Lower leg skin (tissue), 4 donors: Measurements from ENCODE around the gene VASN. TPM values are rescaled to one million over a fixed set of nuclear protein-coding genes. Genes with fewer than 3 reads are reported as not detected.

ENCODE experiments used
- DNase-seq, 2 donors: peaks; one replicate each; pipeline ENCODE4 v3.0.0-alpha.2; 2019; ENCODE audit warnings: low spot score in 2 of 2
- H3K4me3 ChIP-seq: fragments of 200-600 bp; sonication (generic); 2 replicates; pipeline ENCODE4 v1.5.1; 2017; ENCODE audit warnings: mild to moderate bottlenecking, low read depth; ENCODE audit not compliant: poor library complexity, severe bottlenecking
- CTCF ChIP-seq, 3 donors: fragments of 450-650 bp; IDR thresholded peaks; one replicate each; pipeline ENCODE4 v1.5.1; 2016; ENCODE audit warnings: antibody characterized with exemption in 3 of 3, mild to moderate bottlenecking in 3 of 3, moderate library complexity in 2 of 3
- POLR2A ChIP-seq, 2 donors: fragments of 450-650 bp; IDR thresholded peaks; one replicate each; pipeline ENCODE4 v1.6.1; 2016 to 2017; ENCODE audit warnings: antibody characterized with exemption in 2 of 2, mild to moderate bottlenecking in 1 of 2, moderate library complexity in 1 of 2
- WGBS, 2 donors: methylation state at CpG; one replicate each; pipeline ENCODE4 v1.1.5; 2018; 5-methylcytosine and 5-hydroxymethylcytosine counted together
- intact Hi-C: fragments of 100-400 bp; cut with DNase I; formaldehyde crosslinking; loops from one replicate; pipeline ENCODE4 v1.15.0; 2023; ENCODE audit warnings: low total_unique reads
- total RNA-seq, 4 donors: library from RNA; depleted of rRNA; stranded (reverse); fragments of >200 nt; gene quantifications; one replicate each; pipeline ENCODE4 v1.1.0, GENCODE V29; 2016

VASN gene
- total RNA-seq, 4 donors from 2014 or later, result 35.6 to 52.8 (median 46.7) TPM

GRCh38 chr16:4411684-4412083, 40.0 kb downstream of the VASN start:
- DNase-seq, result no peak
- TF ChIP-seq CTCF (IDR thresholded peaks at IDR 0.05), result no peak
- TF ChIP-seq POLR2A (IDR thresholded peaks at IDR 0.05), result no peak
- no peak overlapping the region for H3K4me3 ChIP-seq
- WGBS, 2 donors, result 60 to 78% methylated on average over 15 to 16 of the region's 16 CpGs
- intact Hi-C loops, result no loop called here

GRCh38 chr16:4412159-4412558, 40.5 kb downstream of the VASN start:
- no peak for DNase-seq
- 76 to 90% methylated on average over 4 to 8 of the region's 8 CpGs for WGBS, 2 donors
- no peak for TF ChIP-seq CTCF (IDR thresholded peaks at IDR 0.05)
- TF ChIP-seq POLR2A (IDR thresholded peaks at IDR 0.05), result no peak
- no peak overlapping the region for H3K4me3 ChIP-seq
- intact Hi-C loops, result no loop called here

GRCh38 chr16:4412854-4413253, 41.2 kb downstream of the VASN start:
- no peak for DNase-seq
- intact Hi-C loops, result no loop called here
- TF ChIP-seq POLR2A (IDR thresholded peaks at IDR 0.05) (no peak), CTCF (IDR thresholded peaks at IDR 0.05) (no peak)
- 90 to 96% methylated on average over 4 of the region's 4 CpGs for WGBS, 2 donors
- H3K4me3 ChIP-seq, result no peak overlapping the region

DNA sequence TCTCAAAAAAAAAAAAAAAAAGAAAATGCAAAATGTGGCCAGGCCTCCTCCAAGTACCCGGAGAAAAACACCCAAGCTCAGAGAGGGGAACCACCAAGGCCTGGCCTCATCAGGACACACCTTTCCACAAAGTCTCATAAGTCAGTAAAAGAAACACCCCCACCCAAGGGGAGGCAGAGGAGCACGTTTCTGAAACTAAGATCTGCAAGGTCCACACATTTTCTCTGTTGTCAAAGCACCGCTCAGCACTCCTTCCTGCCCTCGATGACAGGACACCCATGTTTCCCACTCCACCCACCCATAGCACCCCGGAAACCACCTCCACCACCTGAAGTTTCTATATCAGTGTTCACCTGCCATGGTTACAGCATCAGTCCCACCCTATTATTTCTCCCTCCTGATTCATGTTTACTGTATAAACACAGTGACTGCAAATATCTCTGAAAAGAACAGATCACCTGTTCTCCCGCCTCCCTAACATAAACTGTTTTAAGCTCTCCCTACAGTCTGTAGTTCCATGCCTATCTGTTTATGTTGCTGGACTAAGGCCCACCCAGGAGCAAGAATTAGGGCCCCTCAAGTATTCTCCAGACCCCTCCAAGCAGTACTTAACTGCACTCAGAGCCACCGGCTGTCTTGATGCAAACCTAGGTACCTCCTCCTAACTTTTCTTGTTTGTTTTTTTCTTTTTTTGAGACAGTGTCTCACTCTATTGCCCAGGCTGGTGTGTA, 42.7 kb downstream of the VASN start:
- intact Hi-C loops, result no loop called here
- no peak overlapping the region for H3K4me3 ChIP-seq
- no peak for DNase-seq
- WGBS, 2 donors, result 85% methylated on average over 7 of the region's 7 CpGs
- TF ChIP-seq CTCF (IDR thresholded peaks at IDR 0.05) (no peak), POLR2A (IDR thresholded peaks at IDR 0.05) (no peak)

DNA sequence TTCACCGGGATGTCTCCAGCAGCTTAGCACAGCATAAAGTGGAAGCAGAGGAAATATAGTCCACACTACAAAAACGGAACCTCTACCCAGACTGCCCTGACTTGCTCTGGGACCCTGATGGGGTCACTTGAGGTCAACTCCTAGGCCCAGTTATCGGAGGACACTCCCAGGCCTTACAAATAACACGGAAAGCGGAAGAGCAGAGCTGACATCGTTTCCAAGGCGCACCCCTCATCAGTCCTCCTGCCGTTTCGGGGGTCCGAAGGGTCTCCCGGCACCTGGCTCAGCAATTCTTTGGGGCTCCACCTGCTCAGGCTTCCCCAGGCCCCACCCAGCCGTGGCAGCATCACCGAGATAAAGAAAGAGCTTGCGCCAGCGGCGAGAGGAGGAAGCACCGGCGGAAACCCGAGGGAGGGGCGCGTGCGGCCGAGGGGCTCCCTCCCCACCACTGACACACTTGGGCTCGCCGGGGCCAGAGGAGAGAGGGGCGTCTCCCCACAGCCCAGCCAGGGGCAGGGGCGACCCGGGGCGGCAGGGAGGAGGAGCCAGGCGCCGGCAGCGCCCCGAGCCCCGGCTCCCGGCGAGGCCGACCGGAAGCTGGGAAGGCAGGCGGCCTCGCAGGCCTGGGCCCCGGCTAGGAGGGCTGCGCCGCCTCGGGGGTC, 44.0 kb downstream of the VASN start:
- intact Hi-C loops, result no loop called here
- H3K4me3 ChIP-seq, result peak overlapping the region; percentile 81
- DNase-seq, result peak in 1 of 2 donors; percentile 91
- 2% methylated on average over 23 to 28 of the region's 44 CpGs for WGBS, 2 donors
- TF ChIP-seq POLR2A (IDR thresholded peaks at IDR 0.05) (no peak), CTCF (IDR thresholded peaks at IDR 0.05) (no peak)
